WTC11 (cell line): ENCODE data around the gene RAG2.

Experiments used
- ATF1 ChIP-seq: sonication (generic); formaldehyde crosslinking; IDR thresholded peaks from 2 replicates; pipeline ENCODE4 v1.8.1; 2023; ENCODE audit warnings: mild to moderate bottlenecking, moderate library complexity, missing genetic modification reagents
- CREB1 ChIP-seq: sonication (generic); formaldehyde crosslinking; IDR thresholded peaks from 2 replicates; pipeline ENCODE4 v1.8.0; 2023; ENCODE audit warnings: mild to moderate bottlenecking, missing genetic modification reagents
- CTCF ChIP-seq: fragments of 200-600 bp; IDR thresholded peaks from 2 replicates; pipeline ENCODE4 v1.8.0; 2022; ENCODE audit warnings: antibody characterized with exemption
- MAX ChIP-seq: sonication (generic); formaldehyde crosslinking; IDR thresholded peaks from 2 replicates; pipeline ENCODE4 v1.8.0; 2022; ENCODE audit warnings: mild to moderate bottlenecking, missing genetic modification reagents
- TF ChIP-seq, protein P1 (sequence below): sonication (generic); formaldehyde crosslinking; conservative IDR thresholded peaks from 2 replicates; pipeline ENCODE4 v1.8.1; 2022; ENCODE audit warnings: mild to moderate bottlenecking, missing genetic modification reagents
- TF ChIP-seq, protein P2 (sequence below): sonication (generic); formaldehyde crosslinking; IDR thresholded peaks from 2 replicates; pipeline ENCODE4 v1.8.1; 2023; ENCODE audit warnings: mild to moderate bottlenecking, moderate library complexity, missing genetic modification reagents

DNA sequence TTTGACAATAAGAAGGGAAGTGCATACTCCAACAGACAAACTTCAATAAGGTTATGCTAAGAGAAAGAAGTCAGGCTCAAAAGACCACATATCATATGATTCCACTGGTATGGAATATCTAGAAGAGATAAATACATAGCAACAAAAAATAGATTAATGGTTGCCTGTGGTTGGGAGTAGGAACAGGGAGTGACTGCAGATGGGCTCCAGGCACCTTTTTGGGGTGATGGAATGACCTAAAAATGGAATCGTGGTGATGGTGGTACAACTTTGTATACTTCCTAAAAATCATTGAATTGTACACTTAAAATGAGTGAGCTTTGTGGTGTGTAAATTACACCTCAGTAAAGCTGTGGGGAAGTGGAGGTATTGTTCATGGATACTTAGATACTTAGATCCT lies 29.0 kb upstream of the RAG2 start:
- TF ChIP-seq MAX (CRISPR knock-in tag) = no peak
- TF ChIP-seq CTCF = no peak
- no peak for TF ChIP-seq CREB1 (CRISPR knock-in tag)
- TF ChIP-seq, protein P1, sequence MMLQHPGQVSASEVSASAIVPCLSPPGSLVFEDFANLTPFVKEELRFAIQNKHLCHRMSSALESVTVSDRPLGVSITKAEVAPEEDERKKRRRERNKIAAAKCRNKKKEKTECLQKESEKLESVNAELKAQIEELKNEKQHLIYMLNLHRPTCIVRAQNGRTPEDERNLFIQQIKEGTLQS (CRISPR knock-in tag) = no peak
- no peak for TF ChIP-seq ATF1
- TF ChIP-seq, protein P2, sequence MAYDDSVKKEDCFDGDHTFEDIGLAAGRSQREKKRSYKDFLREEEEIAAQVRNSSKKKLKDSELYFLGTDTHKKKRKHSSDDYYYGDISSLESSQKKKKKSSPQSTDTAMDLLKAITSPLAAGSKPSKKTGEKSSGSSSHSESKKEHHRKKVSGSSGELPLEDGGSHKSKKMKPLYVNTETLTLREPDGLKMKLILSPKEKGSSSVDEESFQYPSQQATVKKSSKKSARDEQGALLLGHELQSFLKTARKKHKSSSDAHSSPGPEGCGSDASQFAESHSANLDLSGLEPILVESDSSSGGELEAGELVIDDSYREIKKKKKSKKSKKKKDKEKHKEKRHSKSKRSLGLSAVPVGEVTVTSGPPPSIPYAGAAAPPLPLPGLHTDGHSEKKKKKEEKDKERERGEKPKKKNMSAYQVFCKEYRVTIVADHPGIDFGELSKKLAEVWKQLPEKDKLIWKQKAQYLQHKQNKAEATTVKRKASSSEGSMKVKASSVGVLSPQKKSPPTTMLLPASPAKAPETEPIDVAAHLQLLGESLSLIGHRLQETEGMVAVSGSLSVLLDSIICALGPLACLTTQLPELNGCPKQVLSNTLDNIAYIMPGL = no peak
